Head of caudate nucleus (tissue), 42 donors: ENCODE results near the gene FCGR2B.
A peak's percentile ranks its signal among the peaks of the same experiment; 100 is the strongest.
"Not testable (repeated sequence)": the region's sequence is repeated elsewhere in the genome, so short reads cannot be mapped to it uniquely, and the experiment has no call there.

Source experiments
- DNase-seq, 42 donors: peaks; one replicate each; pipeline versions ENCODE4 v3.0.0 to v3.0.0-alpha.2; 2020 to 2021; ENCODE audit warnings: mixed read lengths in 7 of 42
- intact Hi-C: fragments of 100-400 bp; cut with DNase I; formaldehyde crosslinking; loops from one replicate; pipeline ENCODE4 v1.15.0; 2022

Gene FCGR2B

GRCh38 chr1:161725258-161725907 is 62.4 kb downstream of the FCGR2B start:
- intact Hi-C loops, result not testable (repeated sequence)

GRCh38 chr1:161725908-161726472 is 63.0 kb downstream of the FCGR2B start:
- intact Hi-C loops, result no loop called here
- peak; percentile 30 to 80 (median 58) for DNase-seq

More at GRCh38 chr1:161725258-161725907, 62.4 kb downstream of the FCGR2B start:
- not testable (repeated sequence) for DNase-seq

- peak; percentile 34 to 85 (median 67) for DNase-seq
- intact Hi-C loops, result no loop called here
These were observed 63.7 kb downstream of the FCGR2B start for GRCh38 chr1:161726473-161727255.

DNA sequence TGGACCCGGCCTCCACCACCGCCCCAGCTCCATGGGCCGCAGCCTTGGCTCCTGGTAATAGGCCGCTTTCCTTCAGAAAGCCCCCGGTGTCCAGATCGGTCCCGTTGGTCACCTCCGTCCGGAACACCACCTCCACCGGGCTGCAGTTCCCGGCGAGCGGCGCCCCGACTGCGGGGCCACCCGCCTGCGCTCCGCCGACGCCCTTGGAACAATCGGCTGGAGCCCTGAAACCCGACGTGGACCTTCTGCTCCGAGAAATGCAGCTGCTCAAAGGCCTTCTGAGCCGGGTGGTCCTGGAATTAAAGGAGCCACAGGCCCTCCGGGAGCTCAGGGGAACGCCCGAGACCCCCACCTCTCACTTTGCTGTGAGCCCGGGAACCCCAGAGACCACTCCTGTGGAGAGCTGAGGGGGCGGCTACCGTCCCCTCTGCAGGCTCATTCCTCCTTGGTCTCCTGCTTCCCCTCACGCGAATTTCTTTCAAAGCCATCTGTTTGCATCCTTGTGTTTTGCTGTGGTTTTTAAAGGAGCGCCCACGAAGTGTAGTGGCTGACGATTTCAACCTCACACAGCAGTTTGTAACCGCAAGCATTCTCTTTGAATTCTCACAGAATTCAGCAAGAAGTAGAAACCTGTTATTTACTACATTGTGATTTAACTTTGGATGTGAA is 64.4 kb downstream of the FCGR2B start:
- intact Hi-C loops, result no loop called here
- peak in 1 of 42 donors; percentile 13 for DNase-seq
